Measurements from ENCODE around the gene ODR4. TPM values are rescaled to one million over a fixed set of nuclear protein-coding genes. Genes with fewer than 3 reads are reported as not detected.
"Not testable (repeated sequence)": the region's sequence is repeated elsewhere in the genome, so short reads cannot be mapped to it uniquely, and the experiment has no call there.

The ODR4 gene
- total RNA-seq, 1 donor from 2014 or later, result 10.2 TPM

- DNase-seq; ATAC-seq (ENCODE audit: poor library complexity); intact Hi-C loops (cut with DNase I): not testable (repeated sequence)
Observed at GRCh38 chr1:186465491-186465890, 89.9 kb downstream of the ODR4 start.

GRCh38 chr1:186465946-186466345, 90.3 kb downstream of the ODR4 start:
- intact Hi-C loops (cut with DNase I), result no loop called here
- DNase-seq, result no peak
- ATAC-seq (ENCODE audit: poor library complexity), result no peak

Other genes with a start within 250 kb of the ODR4 start
- 0.05 TPM for gene PRG4, start 79.6 kb upstream of the ODR4 start, total RNA-seq
- gene TPR, start 585 bp upstream of the ODR4 start, total RNA-seq, result 41.4 TPM
- not detected for gene PDC, start 85.3 kb downstream of the ODR4 start, total RNA-seq